ENCODE measurements around the gene GORASP1. TPM values are rescaled to one million over a fixed set of nuclear protein-coding genes. Genes with fewer than 3 reads are reported as not detected.

Gene GORASP1
- total and polyA plus RNA-seq, 2 of the 13 experiments (the other 11 are each of a cell fraction or from before 2014, with no cell fraction given): 36.4 to 39.8 TPM

GRCh38 chr3:39107388-39108199 lies at the start of gene GORASP1, which contains the start of gene TTC21A (continued):
- peak; percentile 91 for TF ChIP-seq ARID4A (CRISPR knock-in tag; IDR thresholded peaks at IDR 0.05; ENCODE audit: borderline replicate concordance)
- peak; percentile 65 for TF ChIP-seq NR2C2 (CRISPR knock-in tag; IDR thresholded peaks at IDR 0.05; ENCODE audit: borderline replicate concordance)
- TF ChIP-seq NPAS2 (CRISPR knock-in tag; IDR thresholded peaks at IDR 0.05; ENCODE audit: borderline replicate concordance): no peak
- no peak for TF ChIP-seq ZNF33B (CRISPR knock-in tag; IDR thresholded peaks at IDR 0.05)
- TF ChIP-seq KLF11 (CRISPR knock-in tag; IDR thresholded peaks at IDR 0.05): no peak
- TF ChIP-seq HIC2 (CRISPR knock-in tag; IDR thresholded peaks at IDR 0.05; ENCODE audit: low read depth): no peak
- no peak; the same call in 1 of the 2 replicates for TF ChIP-seq ZGPAT (CRISPR knock-in tag; IDR thresholded peaks at IDR 0.05)
- TF ChIP-seq ZNF766 (CRISPR knock-in tag; IDR thresholded peaks at IDR 0.05; ENCODE audit: borderline replicate concordance): no peak
- TF ChIP-seq YY1 (IDR thresholded peaks at IDR 0.05; ENCODE audit: insufficient read depth, insufficient replicate concordance, low read depth, low read length): peak; percentile 76
- no peak for TF ChIP-seq NFRKB (IDR thresholded peaks at IDR 0.05)
- no peak; the same call in 1 of the 2 replicates for TF ChIP-seq ZNF713 (CRISPR knock-in tag; IDR thresholded peaks at IDR 0.05)
- TF ChIP-seq SMYD3 (CRISPR knock-in tag; IDR thresholded peaks at IDR 0.05): no peak
- no peak for TF ChIP-seq ZFP90 (CRISPR knock-in tag; IDR thresholded peaks at IDR 0.05; ENCODE audit: borderline replicate concordance)
- TF ChIP-seq ZNF577 (CRISPR knock-in tag; IDR thresholded peaks at IDR 0.05; ENCODE audit: borderline replicate concordance, low read depth): no peak
- TF ChIP-seq FOSL2 (CRISPR knock-in tag; IDR thresholded peaks at IDR 0.05): no peak
- TF ChIP-seq HOXA7 (CRISPR knock-in tag; IDR thresholded peaks at IDR 0.05): no peak
- TF ChIP-seq KDM5A (IDR thresholded peaks at IDR 0.05; ENCODE audit: borderline replicate concordance, low read length): no peak
- TF ChIP-seq NR2F1 (CRISPR knock-in tag; IDR thresholded peaks at IDR 0.05): peak in 1 of 2 experiments; percentile 36; a peak in 1 of 4 replicates
- TF ChIP-seq SATB2 (CRISPR knock-in tag; IDR thresholded peaks at IDR 0.05): no peak
- TF ChIP-seq ZNF512 (CRISPR knock-in tag; IDR thresholded peaks at IDR 0.05): no peak
